Activated naive CD8-positive, alpha-beta T cell treated with anti-CD3 and anti-CD28 coated beads for 36 hours (primary cell): ENCODE data around the gene SPG11. TPM values are rescaled to one million over a fixed set of nuclear protein-coding genes. Genes with fewer than 3 reads are reported as not detected.
"Not testable (repeated sequence)": the region's sequence is repeated elsewhere in the genome, so short reads cannot be mapped to it uniquely, and the experiment has no call there.

Experiments used
- DNase-seq: peaks from one replicate; pipeline ENCODE4 v3.0.0; 2021
- H3K27ac Mint-ChIP-seq: one replicate; pipeline ENCODE4 v1.8.0; 2022; ENCODE audit warnings: mild to moderate bottlenecking, moderate library complexity, mixed read lengths
- H3K27me3 Mint-ChIP-seq: one replicate; pipeline ENCODE4 v1.8.0; 2022; ENCODE audit warnings: mild to moderate bottlenecking, mixed read lengths
- H3K36me3 Mint-ChIP-seq: one replicate; pipeline ENCODE4 v1.8.0; 2021; ENCODE audit warnings: mild to moderate bottlenecking, mixed read lengths
- H3K4me1 Mint-ChIP-seq: one replicate; pipeline ENCODE4 v1.8.0; 2021; ENCODE audit warnings: mixed read lengths
- H3K4me3 Mint-ChIP-seq: one replicate; pipeline ENCODE4 v1.8.0; 2022; ENCODE audit warnings: mild to moderate bottlenecking, moderate library complexity, mixed read lengths
- H3K9me3 Mint-ChIP-seq: one replicate; pipeline ENCODE4 v1.8.0; 2022; ENCODE audit warnings: mixed read lengths
- total RNA-seq, 2 experiments: library from RNA; stranded (reverse); gene quantifications; one replicate each; pipeline ENCODE4 v1.2.3, GENCODE V29; 2021

SPG11 gene, protein sequence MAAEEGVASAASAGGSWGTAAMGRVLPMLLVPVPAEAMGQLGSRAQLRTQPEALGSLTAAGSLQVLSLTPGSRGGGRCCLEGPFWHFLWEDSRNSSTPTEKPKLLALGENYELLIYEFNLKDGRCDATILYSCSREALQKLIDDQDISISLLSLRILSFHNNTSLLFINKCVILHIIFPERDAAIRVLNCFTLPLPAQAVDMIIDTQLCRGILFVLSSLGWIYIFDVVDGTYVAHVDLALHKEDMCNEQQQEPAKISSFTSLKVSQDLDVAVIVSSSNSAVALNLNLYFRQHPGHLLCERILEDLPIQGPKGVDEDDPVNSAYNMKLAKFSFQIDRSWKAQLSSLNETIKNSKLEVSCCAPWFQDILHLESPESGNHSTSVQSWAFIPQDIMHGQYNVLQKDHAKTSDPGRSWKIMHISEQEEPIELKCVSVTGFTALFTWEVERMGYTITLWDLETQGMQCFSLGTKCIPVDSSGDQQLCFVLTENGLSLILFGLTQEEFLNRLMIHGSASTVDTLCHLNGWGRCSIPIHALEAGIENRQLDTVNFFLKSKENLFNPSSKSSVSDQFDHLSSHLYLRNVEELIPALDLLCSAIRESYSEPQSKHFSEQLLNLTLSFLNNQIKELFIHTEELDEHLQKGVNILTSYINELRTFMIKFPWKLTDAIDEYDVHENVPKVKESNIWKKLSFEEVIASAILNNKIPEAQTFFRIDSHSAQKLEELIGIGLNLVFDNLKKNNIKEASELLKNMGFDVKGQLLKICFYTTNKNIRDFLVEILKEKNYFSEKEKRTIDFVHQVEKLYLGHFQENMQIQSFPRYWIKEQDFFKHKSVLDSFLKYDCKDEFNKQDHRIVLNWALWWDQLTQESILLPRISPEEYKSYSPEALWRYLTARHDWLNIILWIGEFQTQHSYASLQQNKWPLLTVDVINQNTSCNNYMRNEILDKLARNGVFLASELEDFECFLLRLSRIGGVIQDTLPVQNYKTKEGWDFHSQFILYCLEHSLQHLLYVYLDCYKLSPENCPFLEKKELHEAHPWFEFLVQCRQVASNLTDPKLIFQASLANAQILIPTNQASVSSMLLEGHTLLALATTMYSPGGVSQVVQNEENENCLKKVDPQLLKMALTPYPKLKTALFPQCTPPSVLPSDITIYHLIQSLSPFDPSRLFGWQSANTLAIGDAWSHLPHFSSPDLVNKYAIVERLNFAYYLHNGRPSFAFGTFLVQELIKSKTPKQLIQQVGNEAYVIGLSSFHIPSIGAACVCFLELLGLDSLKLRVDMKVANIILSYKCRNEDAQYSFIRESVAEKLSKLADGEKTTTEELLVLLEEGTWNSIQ (N-terminal part only)
- 10 to 100 TPM; 47.6 to 51.5 TPM for total RNA-seq

DNA sequence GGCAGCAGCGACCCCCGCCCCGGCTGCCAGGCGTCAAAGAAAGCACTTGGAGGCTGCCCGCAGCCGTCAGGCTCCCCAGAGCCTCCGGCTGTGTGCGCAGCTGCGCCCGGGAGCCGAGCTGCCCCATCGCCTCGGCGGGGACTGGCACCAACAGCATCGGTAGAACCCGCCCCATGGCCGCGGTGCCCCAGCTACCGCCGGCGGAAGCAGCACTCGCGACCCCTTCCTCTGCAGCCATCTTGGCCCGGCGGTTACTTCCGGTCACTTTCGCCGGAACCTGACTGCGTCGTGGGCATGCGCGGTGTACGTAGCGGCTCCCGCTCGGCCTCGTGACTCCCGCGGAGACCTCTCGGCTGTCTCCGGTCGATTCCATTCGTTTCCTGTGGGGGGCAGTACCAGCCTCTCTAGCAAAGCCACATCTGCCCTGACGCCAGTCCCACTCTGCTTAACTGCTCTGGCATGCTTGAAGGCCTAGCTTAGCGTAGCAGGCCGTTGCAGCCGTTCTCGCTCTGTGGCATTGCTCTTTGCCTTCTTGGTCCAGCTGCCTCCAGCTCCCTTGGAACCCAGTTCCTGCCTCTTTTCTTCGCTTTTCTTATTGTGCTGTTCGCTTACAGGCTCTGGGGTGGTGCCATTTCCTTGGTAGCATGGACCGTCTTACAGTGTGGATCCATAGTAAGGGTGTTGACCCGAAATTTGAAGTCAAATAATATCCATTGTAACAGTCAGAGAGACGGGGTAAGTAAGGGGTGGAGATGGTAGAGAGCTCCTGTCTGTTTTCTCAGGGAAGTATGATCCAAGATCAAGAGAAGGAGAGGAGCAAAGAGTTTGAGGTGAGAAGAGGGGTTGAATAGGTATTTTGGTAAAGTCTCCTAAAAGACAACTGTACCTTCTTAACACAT is at the start of gene SPG11:
SPG11 (minus strand) TSS at position 253 of the 899 bp plus-strand sequence; CDS start at position 238, 15 bp downstream.
- peak; percentile 96 for DNase-seq
- peak within 1 kb of the TSS; percentile 91 for H3K27ac Mint-ChIP-seq
- H3K4me1 Mint-ChIP-seq: peaks cover 62% of the 10 kb centered on the region
- H3K27me3 Mint-ChIP-seq: no peaks in the 10 kb centered on the region
- no peaks in the 10 kb centered on the region for H3K9me3 Mint-ChIP-seq
- peaks cover 13% of the 10 kb centered on the region for H3K36me3 Mint-ChIP-seq
- peak within 1 kb of the TSS; percentile 94 for H3K4me3 Mint-ChIP-seq

GRCh38 chr15:44712346-44713005 is 49.0 kb upstream of the SPG11 start:
- H3K27me3 Mint-ChIP-seq: peaks cover 25% of the 10 kb centered on the region
- H3K9me3 Mint-ChIP-seq: peaks cover 3% of the 10 kb centered on the region
- H3K36me3 Mint-ChIP-seq: peaks cover 80% of the 10 kb centered on the region
- H3K4me3 Mint-ChIP-seq: peak overlapping the region; percentile 98
- H3K27ac Mint-ChIP-seq: peak overlapping the region; percentile 100
- DNase-seq: peak; percentile 67
- peaks cover 60% of the 10 kb centered on the region for H3K4me1 Mint-ChIP-seq

DNA sequence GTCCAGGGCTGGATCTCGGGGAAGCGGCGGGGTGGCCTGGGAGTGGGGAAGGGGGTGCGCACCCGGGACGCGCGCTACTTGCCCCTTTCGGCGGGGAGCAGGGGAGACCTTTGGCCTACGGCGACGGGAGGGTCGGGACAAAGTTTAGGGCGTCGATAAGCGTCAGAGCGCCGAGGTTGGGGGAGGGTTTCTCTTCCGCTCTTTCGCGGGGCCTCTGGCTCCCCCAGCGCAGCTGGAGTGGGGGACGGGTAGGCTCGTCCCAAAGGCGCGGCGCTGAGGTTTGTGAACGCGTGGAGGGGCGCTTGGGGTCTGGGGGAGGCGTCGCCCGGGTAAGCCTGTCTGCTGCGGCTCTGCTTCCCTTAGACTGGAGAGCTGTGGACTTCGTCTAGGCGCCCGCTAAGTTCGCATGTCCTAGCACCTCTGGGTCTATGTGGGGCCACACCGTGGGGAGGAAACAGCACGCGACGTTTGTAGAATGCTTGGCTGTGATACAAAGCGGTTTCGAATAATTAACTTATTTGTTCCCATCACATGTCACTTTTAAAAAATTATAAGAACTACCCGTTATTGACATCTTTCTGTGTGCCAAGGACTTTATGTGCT is 48.4 kb upstream of the SPG11 start:
- Mint-ChIP-seq H3K27ac (peak overlapping the region; percentile 100), H3K4me1 (peaks cover 54% of the 10 kb centered on the region)

DNA sequence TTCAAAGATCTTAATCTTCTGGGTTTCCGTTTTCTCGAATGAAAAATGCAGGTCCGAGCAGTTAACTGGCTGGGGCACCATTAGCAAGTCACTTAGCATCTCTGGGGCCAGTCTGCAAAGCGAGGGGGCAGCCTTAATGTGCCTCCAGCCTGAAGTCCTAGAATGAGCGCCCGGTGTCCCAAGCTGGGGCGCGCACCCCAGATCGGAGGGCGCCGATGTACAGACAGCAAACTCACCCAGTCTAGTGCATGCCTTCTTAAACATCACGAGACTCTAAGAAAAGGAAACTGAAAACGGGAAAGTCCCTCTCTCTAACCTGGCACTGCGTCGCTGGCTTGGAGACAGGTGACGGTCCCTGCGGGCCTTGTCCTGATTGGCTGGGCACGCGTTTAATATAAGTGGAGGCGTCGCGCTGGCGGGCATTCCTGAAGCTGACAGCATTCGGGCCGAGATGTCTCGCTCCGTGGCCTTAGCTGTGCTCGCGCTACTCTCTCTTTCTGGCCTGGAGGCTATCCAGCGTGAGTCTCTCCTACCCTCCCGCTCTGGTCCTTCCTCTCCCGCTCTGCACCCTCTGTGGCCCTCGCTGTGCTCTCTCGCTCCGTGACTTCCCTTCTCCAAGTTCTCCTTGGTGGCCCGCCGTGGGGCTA is 47.8 kb upstream of the SPG11 start, which contains the start of the genes B2M and PATL2:
B2M (plus strand) TSS at position 422 of the 647 bp plus-strand sequence; CDS start at position 452, 30 bp downstream.
PATL2 (minus strand) TSS at position 228 of the 647 bp plus-strand sequence. CDS start 34,833 bp downstream, outside the sequence.
- Mint-ChIP-seq H3K9me3 (peaks cover 5% of the 10 kb centered on the region), H3K36me3 (peaks cover 77% of the 10 kb centered on the region), H3K27me3 (peaks cover 25% of the 10 kb centered on the region), H3K27ac (peak within 1 kb of the TSS; percentile 100), H3K4me1 (peaks cover 49% of the 10 kb centered on the region), H3K4me3 (peak within 1 kb of the TSS; percentile 98)
- DNase-seq: peak; percentile 92

More for the DNA sequence above, 48.4 kb upstream of the SPG11 start:
- Mint-ChIP-seq H3K4me3 (peak overlapping the region; percentile 98), H3K27me3 (peaks cover 25% of the 10 kb centered on the region), H3K9me3 (peaks cover 3% of the 10 kb centered on the region), H3K36me3 (peaks cover 80% of the 10 kb centered on the region)
- DNase-seq: peak; percentile 64

DNA sequence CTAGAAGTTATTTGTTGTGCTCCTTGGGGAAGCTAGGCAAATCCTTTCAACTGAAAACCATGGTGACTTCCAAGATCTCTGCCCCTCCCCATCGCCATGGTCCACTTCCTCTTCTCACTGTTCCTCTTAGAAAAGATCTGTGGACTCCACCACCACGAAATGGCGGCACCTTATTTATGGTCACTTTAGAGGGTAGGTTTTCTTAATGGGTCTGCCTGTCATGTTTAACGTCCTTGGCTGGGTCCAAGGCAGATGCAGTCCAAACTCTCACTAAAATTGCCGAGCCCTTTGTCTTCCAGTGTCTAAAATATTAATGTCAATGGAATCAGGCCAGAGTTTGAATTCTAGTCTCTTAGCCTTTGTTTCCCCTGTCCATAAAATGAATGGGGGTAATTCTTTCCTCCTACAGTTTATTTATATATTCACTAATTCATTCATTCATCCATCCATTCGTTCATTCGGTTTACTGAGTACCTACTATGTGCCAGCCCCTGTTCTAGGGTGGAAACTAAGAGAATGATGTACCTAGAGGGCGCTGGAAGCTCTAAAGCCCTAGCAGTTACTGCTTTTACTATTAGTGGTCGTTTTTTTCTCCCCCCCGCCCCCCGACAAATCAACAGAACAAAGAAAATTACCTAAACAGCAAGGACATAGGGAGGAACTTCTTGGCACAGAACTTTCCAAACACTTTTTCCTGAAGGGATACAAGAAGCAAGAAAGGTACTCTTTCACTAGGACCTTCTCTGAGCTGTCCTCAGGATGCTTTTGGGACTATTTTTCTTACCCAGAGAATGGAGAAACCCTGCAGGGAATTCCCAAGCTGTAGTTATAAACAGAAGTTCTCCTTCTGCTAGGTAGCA is 47.0 kb upstream of the SPG11 start:
- no peak for DNase-seq
- peaks cover 7% of the 10 kb centered on the region for H3K9me3 Mint-ChIP-seq
- H3K27me3 Mint-ChIP-seq: peaks cover 25% of the 10 kb centered on the region
- peak overlapping the region; percentile 98 for H3K4me3 Mint-ChIP-seq
- H3K36me3 Mint-ChIP-seq: peaks cover 72% of the 10 kb centered on the region
- H3K27ac Mint-ChIP-seq: peak overlapping the region; percentile 100
- H3K4me1 Mint-ChIP-seq: peaks cover 45% of the 10 kb centered on the region

- Mint-ChIP-seq H3K4me1 (peaks cover 28% of the 10 kb centered on the region), H3K27ac (no peak overlapping the region), H3K4me3 (no peak overlapping the region), H3K27me3 (peaks cover 9% of the 10 kb centered on the region), H3K9me3 (peaks cover 26% of the 10 kb centered on the region), H3K36me3 (peaks cover 53% of the 10 kb centered on the region)
- DNase-seq: no peak
Measured at GRCh38 chr15:44706946-44707636, 43.6 kb upstream of the SPG11 start.

GRCh38 chr15:44706401-44706800 is 42.9 kb upstream of the SPG11 start:
- no peak for DNase-seq
- Mint-ChIP-seq H3K4me3 (no peak overlapping the region), H3K9me3 (peaks cover 31% of the 10 kb centered on the region), H3K4me1 (peaks cover 28% of the 10 kb centered on the region), H3K27ac (no peak overlapping the region), H3K27me3 (peaks cover 2% of the 10 kb centered on the region), H3K36me3 (peaks cover 47% of the 10 kb centered on the region)

- Mint-ChIP-seq H3K9me3 (peaks cover 33% of the 10 kb centered on the region), H3K4me1 (peaks cover 27% of the 10 kb centered on the region), H3K4me3 (no peak overlapping the region), H3K36me3 (peaks cover 44% of the 10 kb centered on the region), H3K27ac (no peak overlapping the region), H3K27me3 (no peaks in the 10 kb centered on the region)
- no peak for DNase-seq
Measured at GRCh38 chr15:44705986-44706385, 42.5 kb upstream of the SPG11 start.

DNA sequence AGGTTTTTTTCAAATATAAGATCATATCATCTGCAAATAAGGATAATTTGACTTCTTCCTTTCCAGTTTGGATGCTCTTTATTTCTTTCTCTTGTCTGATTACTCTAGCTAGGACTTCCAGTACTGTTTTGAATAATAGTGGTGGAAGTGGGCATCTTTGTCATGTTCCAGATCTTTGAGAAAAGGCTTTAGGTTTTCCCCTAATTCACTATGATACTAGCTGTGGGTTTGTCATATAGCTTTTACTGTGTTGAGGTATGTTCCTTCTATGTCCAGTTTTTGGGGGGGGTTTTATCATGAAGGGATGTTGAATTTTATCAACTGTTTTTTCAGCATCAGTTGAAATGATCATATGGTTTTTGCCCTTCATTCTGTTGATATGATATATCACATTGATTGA is 37.2 kb upstream of the SPG11 start:
- not testable (repeated sequence) for H3K27me3 Mint-ChIP-seq, H3K27ac Mint-ChIP-seq, H3K4me3 Mint-ChIP-seq, DNase-seq
- peaks cover 43% of the 10 kb centered on the region for H3K9me3 Mint-ChIP-seq
- H3K36me3 Mint-ChIP-seq: peaks cover 18% of the 10 kb centered on the region
- peaks cover 10% of the 10 kb centered on the region for H3K4me1 Mint-ChIP-seq

GRCh38 chr15:44698641-44699040 is 35.2 kb upstream of the SPG11 start:
- no peaks in the 10 kb centered on the region for H3K27me3 Mint-ChIP-seq
- H3K27ac Mint-ChIP-seq: no peak overlapping the region

DNA sequence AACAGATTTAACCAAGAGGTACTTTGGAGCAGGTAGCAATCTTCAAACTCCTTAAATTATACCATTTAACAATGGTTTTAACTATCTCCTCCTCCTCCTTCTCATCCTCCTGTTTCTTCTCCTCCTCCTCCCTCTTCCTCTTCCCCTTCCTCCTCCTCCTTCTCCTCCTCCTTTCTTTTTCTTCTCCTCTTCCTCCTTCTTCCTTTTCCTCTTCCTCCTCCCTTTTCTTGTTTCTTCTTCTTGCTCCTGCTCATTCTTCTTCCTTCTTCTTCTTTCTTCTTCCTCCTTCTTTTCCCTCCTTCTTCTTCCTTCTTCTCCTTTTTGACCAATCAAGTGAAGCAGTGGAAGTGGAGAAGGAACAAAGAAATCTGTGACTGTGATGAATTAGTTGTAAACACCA is 33.6 kb upstream of the SPG11 start:
- H3K9me3 Mint-ChIP-seq: peaks cover 23% of the 10 kb centered on the region
- no peak overlapping the region for H3K4me3 Mint-ChIP-seq
- DNase-seq: no peak
- H3K27ac Mint-ChIP-seq: no peak overlapping the region
- peaks cover 14% of the 10 kb centered on the region for H3K4me1 Mint-ChIP-seq
- H3K27me3 Mint-ChIP-seq: no peaks in the 10 kb centered on the region
- peaks cover 6% of the 10 kb centered on the region for H3K36me3 Mint-ChIP-seq

More at GRCh38 chr15:44698641-44699040, 35.2 kb upstream of the SPG11 start:
- DNase-seq: no peak
- H3K36me3 Mint-ChIP-seq: peaks cover 13% of the 10 kb centered on the region
- H3K9me3 Mint-ChIP-seq: peaks cover 33% of the 10 kb centered on the region
- peaks cover 14% of the 10 kb centered on the region for H3K4me1 Mint-ChIP-seq
- H3K4me3 Mint-ChIP-seq: no peak overlapping the region
